ENCODE measurements around the gene IGFLR1.
A peak's percentile ranks its signal among the peaks of the same experiment; 100 is the strongest.

IGFLR1 gene

GRCh38 chr19:35716801-35717664 is 25.2 kb downstream of the IGFLR1 start:
- peak overlapping the region; percentile 86 to 96 (median 93) for H3K27ac ChIP-seq
- peaks cover 15 to 27% (median 25%) of the 10 kb centered on the region in 11 experiments for H3K36me3 ChIP-seq
- no peaks in the 10 kb centered on the region for H3K9me3 ChIP-seq (replicated peaks in 1 of 11)
- H3K4me1 ChIP-seq: peaks cover 40 to 60% (median 57%) of the 10 kb centered on the region in 10 experiments
- TF ChIP-seq Cebpa-rat (IDR thresholded peaks at IDR 0.05): no peak
- peaks cover 28 to 63% (median 34%) of the 10 kb centered on the region in 11 experiments; a peak in 21 of 22 replicates for H4K20me1 ChIP-seq
- peak overlapping the region; percentile 92 to 98 (median 95) for H3K9ac ChIP-seq
- H3K27me3 ChIP-seq: no peaks in the 10 kb centered on the region
- H3K4me2 ChIP-seq: peak overlapping the region; percentile 91 to 100 (median 98)
- peak overlapping the region; percentile 73 to 98 (median 90) for H3K4me3 ChIP-seq

- peak overlapping the region; percentile 27 to 96 (median 93); a peak in 21 of 22 replicates for H3K27ac ChIP-seq
- H3K36me3 ChIP-seq: peaks cover 8 to 19% (median 17%) of the 10 kb centered on the region in 11 experiments
- peak overlapping the region; percentile 92 to 98 (median 95) for H3K9ac ChIP-seq
- peaks cover 41 to 68% (median 65%) of the 10 kb centered on the region in 10 experiments for H3K4me1 ChIP-seq
- H4K20me1 ChIP-seq: peaks cover 20 to 55% (median 25%) of the 10 kb centered on the region in 11 experiments; a peak in 21 of 22 replicates
- TF ChIP-seq Cebpa-rat (IDR thresholded peaks at IDR 0.05): no peak
- H3K4me2 ChIP-seq: peak overlapping the region; percentile 91 to 100 (median 98)
- H3K4me3 ChIP-seq: peak overlapping the region; percentile 73 to 98 (median 90)
- H3K27me3 ChIP-seq: no peaks in the 10 kb centered on the region
- H3K9me3 ChIP-seq (replicated peaks in 1 of 11): no peaks in the 10 kb centered on the region
Measured at GRCh38 chr19:35715981-35716800, 26.1 kb downstream of the IGFLR1 start.

GRCh38 chr19:35715355-35715809 is 26.9 kb downstream of the IGFLR1 start:
- Histone ChIP-seq H3K4me3 (peak overlapping the region; percentile 73 to 98 (median 90)), H3K36me3 (peaks cover 8 to 13% (median 11%) of the 10 kb centered on the region in 11 experiments), H3K27me3 (no peaks in the 10 kb centered on the region), H3K4me1 (peaks cover 41 to 76% (median 69%) of the 10 kb centered on the region in 10 experiments), H3K4me2 (peak overlapping the region; percentile 91 to 100 (median 98)), H3K27ac (peak overlapping the region in 7 of 11 experiments; percentile 27 to 95 (median 93); a peak in 7 of 22 replicates), H3K9ac (peak overlapping the region; percentile 92 to 98 (median 95); a peak in 21 of 22 replicates), H4K20me1 (peaks cover 19 to 49% (median 21%) of the 10 kb centered on the region in 11 experiments; a peak in 21 of 22 replicates), H3K9me3 (replicated peaks in 1 of 11) (no peaks in the 10 kb centered on the region)
- no peak for TF ChIP-seq Cebpa-rat (IDR thresholded peaks at IDR 0.05)

GRCh38 chr19:35714601-35715354 is 27.5 kb downstream of the IGFLR1 start:
- Histone ChIP-seq H3K27ac (0 out of 22 replicates have a peak overlapping the region, but pooled peaks of 1 of the 11 experiments have one; percentile 93), H3K4me2 (peak overlapping the region; percentile 91 to 100 (median 98)), H3K4me3 (peak overlapping the region in 2 of 10 experiments; percentile 90 to 92; a peak in 4 of 20 replicates), H3K36me3 (peaks cover 2 to 8% (median 6%) of the 10 kb centered on the region in 11 experiments; a peak in 20 of 22 replicates), H3K9ac (peak overlapping the region in 10 of 11 experiments; percentile 92 to 98 (median 95); a peak in 9 of 22 replicates), H4K20me1 (peaks cover 13 to 42% (median 16%) of the 10 kb centered on the region in 11 experiments; a peak in 21 of 22 replicates), H3K4me1 (peaks cover 41 to 73% (median 66%) of the 10 kb centered on the region in 10 experiments), H3K9me3 (replicated peaks in 1 of 11) (no peaks in the 10 kb centered on the region), H3K27me3 (no peaks in the 10 kb centered on the region)
- TF ChIP-seq Cebpa-rat (IDR thresholded peaks at IDR 0.05): no peak

DNA sequence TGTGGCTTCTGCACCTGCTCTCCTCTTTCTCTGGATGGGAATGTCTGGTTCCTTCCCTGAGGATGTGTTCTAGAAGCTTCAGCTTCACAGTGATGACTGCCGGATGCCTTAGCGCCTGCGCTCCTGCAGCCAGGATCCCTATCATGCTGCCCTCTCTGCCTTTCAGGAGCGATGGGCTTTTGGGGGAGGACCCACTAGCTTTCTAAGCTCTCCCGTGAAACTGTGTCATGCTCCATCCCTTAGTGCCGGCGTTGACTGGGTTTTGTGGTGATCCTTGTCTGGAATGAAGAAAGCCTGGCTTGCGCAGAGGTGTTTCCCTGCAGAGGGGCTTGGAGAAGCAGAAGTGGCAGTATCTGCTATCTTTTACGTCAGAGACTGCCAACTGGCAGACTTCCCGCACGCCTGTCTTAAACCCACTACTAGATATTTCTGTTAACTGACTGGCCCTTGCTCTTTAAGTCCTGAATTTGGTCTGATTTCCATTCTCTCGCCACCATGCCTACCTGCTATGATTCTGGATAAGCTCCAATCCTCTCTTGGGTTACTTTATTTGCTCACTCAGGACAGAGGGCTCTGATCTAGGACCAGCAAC is 28.3 kb downstream of the IGFLR1 start:
- Histone ChIP-seq H3K27me3 (no peaks in the 10 kb centered on the region), H3K4me1 (peaks cover 33 to 65% (median 58%) of the 10 kb centered on the region in 10 experiments), H3K4me3 (no peak overlapping the region), H4K20me1 (peaks cover 6 to 35% (median 8%) of the 10 kb centered on the region in 11 experiments; a peak in 20 of 22 replicates), H3K36me3 (peaks cover 0 to under 1% (median 0%) of the 10 kb centered on the region in 11 experiments; a peak in 1 of 22 replicates), H3K9ac (no peak overlapping the region; a peak in 1 of 22 replicates), H3K4me2 (peak overlapping the region in 5 of 11 experiments; percentile 75 to 100 (median 93); a peak in 7 of 22 replicates), H3K27ac (no peak overlapping the region), H3K9me3 (replicated peaks in 1 of 11) (no peaks in the 10 kb centered on the region)
- no peak for TF ChIP-seq Cebpa-rat (IDR thresholded peaks at IDR 0.05)

DNA sequence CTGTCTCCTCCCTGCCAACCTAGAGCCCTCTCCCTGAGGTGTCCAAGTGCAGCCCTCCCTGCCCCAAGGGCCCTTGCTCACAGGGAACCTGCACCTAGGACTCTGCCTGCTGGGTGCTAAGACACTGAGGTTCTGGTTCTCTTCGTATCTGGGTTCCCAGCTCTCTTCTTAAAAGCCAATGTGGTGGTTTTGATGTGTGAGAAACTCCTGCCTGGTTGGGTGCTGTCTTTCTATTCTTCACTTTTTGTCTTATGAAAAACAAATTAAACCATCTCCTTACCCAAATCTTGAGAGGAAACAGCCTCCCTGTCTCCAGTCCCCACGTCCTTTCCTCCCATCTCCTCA is 28.8 kb downstream of the IGFLR1 start:
- Histone ChIP-seq H3K9me3 (replicated peaks in 1 of 11) (no peaks in the 10 kb centered on the region), H3K9ac (no peak overlapping the region), H3K4me1 (peaks cover 30 to 63% (median 55%) of the 10 kb centered on the region in 10 experiments), H3K4me2 (peak overlapping the region in 9 of 11 experiments; percentile 30 to 100 (median 75); a peak in 15 of 22 replicates), H3K27me3 (no peaks in the 10 kb centered on the region), H3K36me3 (no peaks in the 10 kb centered on the region), H3K27ac (no peak overlapping the region), H4K20me1 (peaks cover under 1 to 29% (median 3%) of the 10 kb centered on the region in 11 experiments; a peak in 17 of 22 replicates), H3K4me3 (no peak overlapping the region)
- TF ChIP-seq Cebpa-rat (IDR thresholded peaks at IDR 0.05): no peak

GRCh38 chr19:35712567-35713505 is 29.4 kb downstream of the IGFLR1 start:
- peak overlapping the region; percentile 30 to 100 (median 68) for H3K4me2 ChIP-seq
- peak overlapping the region in 6 of 11 experiments; percentile 1 to 50 (median 32); a peak in 5 of 22 replicates for H3K9ac ChIP-seq
- no peak overlapping the region for H3K4me3 ChIP-seq
- H3K36me3 ChIP-seq: no peaks in the 10 kb centered on the region
- peak overlapping the region in 3 of 11 experiments; percentile 3 to 40 (median 21); a peak in 1 of 22 replicates for H3K27ac ChIP-seq
- H3K27me3 ChIP-seq: no peaks in the 10 kb centered on the region
- peaks cover 0 to 26% (median 0%) of the 10 kb centered on the region in 11 experiments; a peak in 4 of 22 replicates for H4K20me1 ChIP-seq
- peaks cover 30 to 63% (median 55%) of the 10 kb centered on the region in 10 experiments for H3K4me1 ChIP-seq
- no peak for TF ChIP-seq Cebpa-rat (IDR thresholded peaks at IDR 0.05)
- no peaks in the 10 kb centered on the region for H3K9me3 ChIP-seq (replicated peaks in 1 of 11)
